GM12872 (cell line): ENCODE data around the gene CD38.
A peak's percentile ranks its signal among the peaks of the same experiment; 100 is the strongest.

Source experiments
- CTCF ChIP-seq: IDR thresholded peaks from 3 replicates; pipeline ENCODE4 v1.5.1; 2011; ENCODE audit warnings: low read depth, mild to moderate bottlenecking, low read length, moderate library complexity; ENCODE audit not compliant: insufficient read depth

Gene CD38

GRCh38 chr4:15868826-15869413 lies 90.8 kb downstream of the CD38 start:
- no peak for TF ChIP-seq CTCF

DNA sequence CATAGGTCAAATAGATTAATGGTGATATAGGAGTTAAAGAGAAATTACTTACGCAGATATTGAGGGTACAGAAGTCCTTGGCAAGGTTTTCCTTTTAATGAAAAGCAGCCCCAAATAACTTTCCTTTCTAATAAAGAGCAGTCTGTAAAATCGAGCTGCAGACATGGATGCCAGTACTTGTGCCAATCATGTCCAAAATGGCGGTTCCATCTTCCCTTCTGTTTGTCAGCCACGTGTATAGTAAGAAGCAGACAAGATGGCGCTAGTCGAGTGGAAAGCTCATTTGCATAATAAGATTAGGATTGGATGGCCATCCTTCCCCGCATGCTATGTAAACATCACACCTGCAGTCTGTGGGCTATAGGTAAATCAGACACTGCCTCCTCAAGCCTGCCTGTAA lies 92.0 kb downstream of the CD38 start:
- no peak for TF ChIP-seq CTCF

GRCh38 chr4:15870921-15871664 lies 93.0 kb downstream of the CD38 start:
- no peak for TF ChIP-seq CTCF

GRCh38 chr4:15873117-15873516 lies 95.0 kb downstream of the CD38 start:
- no peak for TF ChIP-seq CTCF

DNA sequence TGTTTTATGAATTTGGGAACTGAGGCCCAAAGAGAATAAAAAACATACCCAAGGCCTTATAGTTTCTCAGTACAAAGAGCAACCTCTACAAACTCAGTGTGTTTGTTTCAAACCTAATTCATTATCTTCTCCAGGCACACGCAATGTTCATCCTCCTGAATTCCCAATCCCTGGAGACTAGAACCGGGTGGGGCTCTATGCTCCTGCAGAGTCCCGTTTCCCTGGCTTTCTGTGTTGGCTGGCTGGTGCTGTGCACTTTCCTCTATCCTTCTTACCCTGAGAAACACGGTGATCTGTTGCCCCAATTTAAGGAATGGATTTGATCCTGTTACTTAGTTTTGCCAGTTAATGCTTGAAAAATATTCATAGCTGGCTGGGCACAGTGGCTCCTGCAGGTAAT lies 96.5 kb downstream of the CD38 start:
- no peak for TF ChIP-seq CTCF

GRCh38 chr4:15875663-15876460 lies 97.7 kb downstream of the CD38 start:
- TF ChIP-seq CTCF: no peak

GRCh38 chr4:15878011-15878410 lies 99.9 kb downstream of the CD38 start:
- TF ChIP-seq CTCF: 0 out of 3 replicates have a peak, but pooled peaks have one; percentile 18
